HepG2 (cell line): Measurements from ENCODE around the gene CROCC. TPM values are rescaled to one million over a fixed set of nuclear protein-coding genes. Genes with fewer than 3 reads are reported as not detected.

ENCODE experiments used
- ATAC-seq: fragments of 200-7000 bp; cut with Tn5 transposase; 3 replicates; pipeline ENCODE4 v1.9.1; 2020; ENCODE audit warnings: mild to moderate bottlenecking, moderate library complexity
- BruUV-seq: library from RNA; stranded (reverse); fragments of 400-500 nt; replicated peaks from 2 replicates; lab custom pipeline; 2021; lab: Mats Ljungman, UMichigan
- CTCF ChIA-PET: fragments of 300-600 bp; formaldehyde crosslinking; extraction: SDS; loops from one replicate; lab custom pipeline; 2021; ENCODE audit warnings: low total read pairs, inconsistent platforms, low intra/inter-chr PET ratio; lab: Yijun Ruan, JAX
- POLR2A ChIA-PET: fragments of 350-600 bp; sonication (Branson Sonifier 250); formaldehyde crosslinking; loops from one replicate; lab custom pipeline; 2020; ENCODE audit warnings: antibody characterized with exemption, inconsistent platforms; lab: Yijun Ruan, JAX
- DNase-seq: peaks from one replicate; pipeline ENCODE4 v3.0.0-alpha.2; 2015; ENCODE audit warnings: low spot score
- FAIRE-seq: peaks from 3 replicates; lab custom pipeline; 2011; peaks lifted over from hg19 to GRCh38; lab: Jason Lieb, UNC
- H2AFZ ChIP-seq: one replicate; pipeline ENCODE4 v1.6.1; 2011; ENCODE audit warnings: low read length, inconsistent platforms
- H3K27ac ChIP-seq: fragments of 300-600 bp; 3 replicates; pipeline ENCODE4 v1.8.0; 2011; ENCODE audit warnings: mixed run types, mild to moderate bottlenecking, mixed read lengths, low read length, inconsistent platforms; ENCODE audit not compliant: insufficient read depth; ENCODE audit errors: extremely low read length
- H3K27me3 ChIP-seq, 2 experiments: fragments of 200-600 bp in 1 of 2; 2 replicates in 1 of 2; 3 replicates in 1 of 2; pipeline versions ENCODE4 v1.6.0 to v1.8.0; 2011; ENCODE audit warnings: low read length in 2 of 2, mild to moderate bottlenecking in 2 of 2, moderate library complexity in 2 of 2, inconsistent platforms in 1 of 2; ENCODE audit not compliant: insufficient read depth in 2 of 2, control insufficient read depth in 1 of 2
- H3K36me3 ChIP-seq, 2 experiments: fragments of 200-600 bp in 1 of 2; replicated peaks in 1 of 2; 2 replicates in 1 of 2; 3 replicates in 1 of 2; pipeline versions ENCODE4 v1.5.1 to v1.8.0; 2011; ENCODE audit warnings: low read length in 2 of 2, inconsistent platforms in 1 of 2; ENCODE audit not compliant: insufficient read depth in 2 of 2, control insufficient read depth in 1 of 2
- H3K4me1 ChIP-seq: 2 replicates; pipeline ENCODE4 v1.5.1; 2012; ENCODE audit warnings: low read length, inconsistent platforms; ENCODE audit not compliant: insufficient read depth
- H3K4me2 ChIP-seq: 2 replicates; pipeline ENCODE4 v1.6.0; 2011; ENCODE audit warnings: low read depth, low read length, inconsistent platforms
- H3K4me3 ChIP-seq, 3 experiments: fragments of 200-600 bp in 1 of 3; sonication (generic), shearing (Covaris generic) in 1 of 3; replicated peaks in 1 of 3; 2 replicates each; pipeline ENCODE4 v1.5.1; 2011 to 2016; ENCODE audit warnings: low read length in 3 of 3, inconsistent platforms in 2 of 3, low read depth in 2 of 3, mild to moderate bottlenecking in 2 of 3, control low read depth in 1 of 3, mixed read lengths in 1 of 3; ENCODE audit not compliant: insufficient read depth in 1 of 3
- H3K79me2 ChIP-seq: one replicate; pipeline ENCODE4 v1.6.1; 2011; ENCODE audit warnings: low read length, inconsistent platforms; ENCODE audit not compliant: insufficient read depth
- H3K9ac ChIP-seq: 2 replicates; pipeline ENCODE4 v1.6.0; 2011; ENCODE audit warnings: mild to moderate bottlenecking, low read depth, low read length, inconsistent platforms; ENCODE audit not compliant: insufficient read depth
- H3K9me3 ChIP-seq: 2 replicates; pipeline ENCODE4 v1.5.1; 2012; ENCODE audit warnings: mild to moderate bottlenecking, low read length
- H4K20me1 ChIP-seq: 2 replicates; pipeline ENCODE4 v1.6.0; 2011; ENCODE audit warnings: inconsistent platforms, mild to moderate bottlenecking, low read length, moderate library complexity; ENCODE audit not compliant: insufficient read depth
- ARHGAP35 ChIP-seq: sonication (generic); formaldehyde crosslinking; IDR thresholded peaks from 2 replicates; pipeline ENCODE4 v1.9.0; 2022; ENCODE audit warnings: mild to moderate bottlenecking, inconsistent platforms, moderate library complexity, missing genetic modification reagents, borderline replicate concordance
- BORCS8-MEF2B ChIP-seq: sonication (generic); formaldehyde crosslinking; IDR thresholded peaks from 2 replicates; pipeline ENCODE4 v1.8.0; 2022; ENCODE audit warnings: mild to moderate bottlenecking, missing genetic modification reagents
- CEBPG ChIP-seq: IDR thresholded peaks from 2 replicates; pipeline ENCODE4 v1.6.1; 2016
- DRAP1 ChIP-seq: IDR thresholded peaks from 2 replicates; pipeline ENCODE4 v1.6.1; 2016; ENCODE audit warnings: missing genetic modification reagents, missing compliant biosample characterization
- FOXK2 ChIP-seq: fragments of 450-650 bp; IDR thresholded peaks from 2 replicates; pipeline ENCODE4 v1.6.1; 2016
- GFI1 ChIP-seq: sonication (generic); formaldehyde crosslinking; IDR thresholded peaks from 2 replicates; pipeline ENCODE4 v1.5.0; 2020; ENCODE audit warnings: missing genetic modification reagents, mild to moderate bottlenecking, borderline replicate concordance
- HDAC2 ChIP-seq: sonication (generic); formaldehyde crosslinking; IDR thresholded peaks from 2 replicates; pipeline ENCODE4 v1.4.0; 2020; ENCODE audit warnings: missing genetic modification reagents
- KDM6A ChIP-seq: IDR thresholded peaks from 2 replicates; pipeline ENCODE4 v1.6.1; 2016; ENCODE audit warnings: low read depth
- MXD3 ChIP-seq: IDR thresholded peaks from 2 replicates; pipeline ENCODE4 v1.6.1; 2016; ENCODE audit warnings: mild to moderate bottlenecking, missing biosample characterization, missing genetic modification reagents
- NONO ChIP-seq, 2 experiments: fragments of 450-650 bp in 1 of 2; sonication (generic) in 1 of 2; formaldehyde crosslinking in 1 of 2; IDR thresholded peaks in 1 of 2; conservative IDR thresholded peaks in 1 of 2; 2 replicates each; pipeline versions ENCODE4 v1.6.1 to v1.8.0; 2017 to 2022; ENCODE audit warnings: mild to moderate bottlenecking in 1 of 2, missing genetic modification reagents in 1 of 2, moderate library complexity in 1 of 2
- PHF20 ChIP-seq: sonication (generic); formaldehyde crosslinking; IDR thresholded peaks from 2 replicates; pipeline ENCODE4 v1.5.0; 2020; ENCODE audit warnings: mild to moderate bottlenecking, missing genetic modification reagents
- PHF8 ChIP-seq: sonication (generic); formaldehyde crosslinking; IDR thresholded peaks from 2 replicates; pipeline ENCODE4 v1.5.0; 2020; ENCODE audit warnings: missing genetic modification reagents
- SAFB2 ChIP-seq: sonication (generic); formaldehyde crosslinking; IDR thresholded peaks from 2 replicates; pipeline ENCODE4 v1.5.1; 2020; ENCODE audit warnings: missing genetic modification reagents, low read depth, mild to moderate bottlenecking, borderline replicate concordance
- SKIL ChIP-seq: sonication (generic); formaldehyde crosslinking; IDR thresholded peaks from 2 replicates; pipeline ENCODE4 v1.8.0; 2022; ENCODE audit warnings: missing genetic modification reagents, mild to moderate bottlenecking, moderate library complexity, borderline replicate concordance
- SMAD3 ChIP-seq: sonication (generic); formaldehyde crosslinking; IDR thresholded peaks from 2 replicates; pipeline ENCODE4 v1.4.0; 2020; ENCODE audit warnings: missing genetic modification reagents
- TBP ChIP-seq: sonication (generic); formaldehyde crosslinking; IDR thresholded peaks from 2 replicates; pipeline ENCODE4 v1.5.0; 2020; ENCODE audit warnings: missing genetic modification reagents
- TOE1 ChIP-seq: sonication (generic); formaldehyde crosslinking; IDR thresholded peaks from 2 replicates; pipeline ENCODE4 v1.4.0; 2020; ENCODE audit warnings: mild to moderate bottlenecking, missing genetic modification reagents
- ZBTB38 ChIP-seq: sonication (generic); formaldehyde crosslinking; IDR thresholded peaks from 2 replicates; pipeline ENCODE4 v1.5.1; 2020; ENCODE audit warnings: mild to moderate bottlenecking, missing genetic modification reagents
- ZFX ChIP-seq: sonication (generic); formaldehyde crosslinking; IDR thresholded peaks from 2 replicates; pipeline ENCODE4 v1.4.0; 2020; ENCODE audit warnings: mild to moderate bottlenecking, low read depth, missing genetic modification reagents, moderate library complexity
- ZNF496 ChIP-seq: sonication (generic); formaldehyde crosslinking; IDR thresholded peaks from 2 replicates; pipeline ENCODE4 v1.8.1; 2023; ENCODE audit warnings: mild to moderate bottlenecking, moderate library complexity, missing genetic modification reagents; ENCODE audit not compliant: insufficient replicate concordance
- ZNF746 ChIP-seq: sonication (generic); formaldehyde crosslinking; IDR thresholded peaks from 2 replicates; pipeline ENCODE4 v1.8.0; 2022; ENCODE audit warnings: mild to moderate bottlenecking, missing genetic modification reagents
- ZNF749 ChIP-seq: sonication (generic); formaldehyde crosslinking; IDR thresholded peaks from 2 replicates; pipeline ENCODE4 v1.8.0; 2022; ENCODE audit warnings: mild to moderate bottlenecking, missing genetic modification reagents, moderate library complexity, borderline replicate concordance
- ZSCAN20 ChIP-seq: sonication (generic); formaldehyde crosslinking; IDR thresholded peaks from 2 replicates; pipeline ENCODE4 v1.4.0; 2020; ENCODE audit warnings: missing genetic modification reagents, mild to moderate bottlenecking, borderline replicate concordance
- WGBS: methylation state at CpG from one replicate; pipeline ENCODE4 v1.1.6; 2017; ENCODE audit warnings: low lambda C conversion rate; 5-methylcytosine and 5-hydroxymethylcytosine counted together
- in situ Hi-C: cut with HindIII; loops from 2 replicates; pipeline ENCODE4 v1.10.0; 2017; ENCODE audit warnings: low pct_unique_long_range_greater_than_20kb; ENCODE audit not compliant: extremely low pct_ligation_motif_present
- intact Hi-C: fragments of 100-400 bp; cut with micrococcal nuclease; formaldehyde crosslinking; loops from one replicate; pipeline ENCODE4 v1.10.0; 2022; ENCODE audit not compliant: unreplicated experiment
- polyA plus RNA-seq, 8 experiments: library from polyadenylated mRNA; depleted of rRNA in 3 of 8; stranded (reverse) in 7 of 8; unstranded in 1 of 8; fragments of >200 nt; fragmentation: Illumina TruSeq in 4 of 8; extraction: Trizol in 4 of 8; gene quantifications; 2 replicates each; pipeline versions ENCODE4 v1.2.1 to v1.2.3, GENCODE V29; 2011 to 2016; ENCODE audit warnings: low read depth in 4 of 8, missing spikeins in 1 of 8, mixed read lengths in 1 of 8; ENCODE audit not compliant: insufficient read depth in 1 of 8
- total RNA-seq, 5 experiments: library from RNA; depleted of rRNA; stranded (reverse); fragments of >200 nt; fragmentation: Illumina TruSeq; extraction: Trizol; gene quantifications; 2 replicates each; pipeline ENCODE4 v1.2.3, GENCODE V29; 2016; ENCODE audit warnings: low read depth in 1 of 5

Gene CROCC
- total and polyA plus RNA-seq, 2 of the 13 experiments (the other 11 are each of a cell fraction or from before 2014, with no cell fraction given), result 7.8 to 15.5 TPM

DNA sequence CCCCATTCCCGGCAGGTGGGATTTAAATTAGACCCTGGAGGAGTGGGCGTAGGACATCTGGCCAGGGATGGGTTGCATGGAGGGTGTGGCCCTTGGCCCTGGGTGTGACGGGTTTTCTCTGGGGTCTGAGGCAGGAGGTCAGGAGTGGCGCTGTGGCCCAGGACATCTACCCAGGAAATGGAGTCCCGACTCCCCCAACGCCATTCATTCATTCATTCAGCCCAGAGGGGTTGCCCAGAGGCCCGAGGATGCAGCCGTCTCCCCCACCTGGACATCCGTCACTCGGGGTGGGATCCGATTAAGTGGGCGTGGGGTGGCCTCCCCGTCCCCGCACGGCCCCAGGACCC lies 89.3 kb downstream of the CROCC start (continued):
- TF ChIP-seq ZNF496 (CRISPR knock-in tag), result no peak
- TF ChIP-seq FOXK2, result no peak
- no peak for TF ChIP-seq CEBPG (CRISPR knock-in tag)
- TF ChIP-seq SAFB2 (CRISPR knock-in tag), result no peak
- TF ChIP-seq ZSCAN20 (CRISPR knock-in tag), result peak; percentile 26; the same call in 1 of the 2 replicates
- TF ChIP-seq GFI1, result 0 out of 2 replicates have a peak, but pooled peaks have one; percentile 22
- TF ChIP-seq SMAD3 (CRISPR knock-in tag), result no peak
- no peak for TF ChIP-seq BORCS8-MEF2B (CRISPR knock-in tag)
- no peak for TF ChIP-seq HDAC2
- no peak for TF ChIP-seq ZBTB38 (CRISPR knock-in tag)
- no peak for TF ChIP-seq ZNF746 (CRISPR knock-in tag)
- TF ChIP-seq ZNF749 (CRISPR knock-in tag), result 0 out of 2 replicates have a peak, but pooled peaks have one; percentile 2
- no peak for TF ChIP-seq PHF8 (CRISPR knock-in tag)
- no peak for TF ChIP-seq DRAP1
- no peak for TF ChIP-seq KDM6A

DNA sequence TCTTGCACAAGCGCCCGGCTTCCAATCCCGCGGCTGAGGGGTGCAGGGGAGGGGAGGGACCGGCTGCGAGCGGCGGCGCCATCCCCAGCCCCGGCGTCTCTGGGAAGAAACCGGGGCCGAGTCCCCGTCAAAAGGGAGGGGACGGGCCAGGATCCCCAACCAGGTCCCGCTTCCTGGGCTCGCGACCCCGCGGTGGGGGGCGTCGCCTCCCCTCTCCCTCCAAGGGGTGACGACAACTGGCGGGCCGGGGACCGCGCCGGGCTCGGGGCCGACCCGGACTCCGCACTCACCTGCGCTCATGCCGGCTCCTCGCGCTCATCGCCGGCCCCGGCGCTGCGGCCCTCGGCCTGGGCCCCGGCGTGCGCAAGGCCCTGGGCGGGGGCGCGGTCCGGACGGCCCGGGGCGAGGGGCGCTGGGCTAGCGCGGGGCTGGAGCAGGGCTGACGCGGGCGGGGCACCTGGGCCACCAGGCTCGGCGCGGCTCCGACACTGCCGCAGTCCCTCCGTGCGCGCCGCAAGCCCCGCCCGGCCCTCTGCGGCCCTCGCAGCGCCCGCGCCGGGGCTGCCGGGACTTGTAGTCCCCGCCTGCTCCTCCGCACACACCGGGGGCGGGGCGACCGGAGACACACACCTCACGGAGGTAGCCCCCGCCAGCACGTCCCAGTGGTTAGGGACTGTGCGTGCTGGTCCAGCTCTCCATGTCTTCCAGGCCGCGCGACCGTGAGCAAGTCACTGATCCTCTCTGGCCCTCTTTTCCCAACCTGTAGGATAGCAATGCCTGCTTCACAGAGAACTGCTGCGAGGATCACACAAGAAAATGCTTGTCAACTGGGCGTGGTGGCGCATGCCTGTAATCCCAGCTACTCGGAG lies 89.9 kb downstream of the CROCC start, which contains the start of gene ATP13A2:
ATP13A2 (minus strand) TSS at position 490 of the 869 bp plus-strand sequence; CDS start at position 300, 190 bp downstream.
- Histone ChIP-seq H3K4me2 (peak within 1 kb of the TSS; percentile 99), H3K9me3 (no peaks in the 10 kb centered on the region), H4K20me1 (no peaks in the 10 kb centered on the region), H2AFZ (peak within 1 kb of the TSS; percentile 67), H3K27ac (no peak within 1 kb of the TSS), H3K27me3 (no peaks in the 10 kb centered on the region), H3K36me3 (no peaks in the 10 kb centered on the region), H3K4me1 (peaks cover 46% of the 10 kb centered on the region), H3K79me2 (no peaks in the 10 kb centered on the region), H3K9ac (peak within 1 kb of the TSS; percentile 70), H3K4me3 (peak within 1 kb of the TSS; percentile 56 to 87 (median 65))
- FAIRE-seq (no peak), DNase-seq (peak; percentile 75), ATAC-seq (peak; percentile 96)
- ChIA-PET CTCF (no interaction called here), POLR2A (no interaction called here)
- intact Hi-C loops, result no loop called here
- in situ Hi-C loops, result no loop called here
- WGBS, result 1% methylated on average over 15 of the region's 94 CpGs
- no TSS peak for BruUV-seq
- TF ChIP-seq ARHGAP35 (CRISPR knock-in tag) (no peak), TOE1 (CRISPR knock-in tag) (no peak), ZFX (CRISPR knock-in tag) (peak; percentile 84), NONO (IDR thresholded peaks at IDR 0.05) (no peak), NONO (CRISPR knock-in tag; conservative IDR thresholded peaks at IDR 0.05) (peak; percentile 53; the same call in 1 of the 2 replicates), PHF20 (CRISPR knock-in tag) (peak; percentile 45; the same call in 1 of the 2 replicates), MXD3 (CRISPR knock-in tag) (no peak), SKIL (CRISPR knock-in tag) (no peak), TBP (CRISPR knock-in tag) (no peak)
